ENCODE results near the gene RIOK3.

RIOK3 gene

GRCh38 chr18:23531912-23532311 lies 78.8 kb downstream of the RIOK3 start:
- DNase-seq: no peak

Data from activated CD4-positive, CD25-positive, alpha-beta regulatory T cell treated with anti-CD3 and anti-CD28 coated beads, Interleukin-2, amount 50 U/mL, for 72 hours (primary cell).